HG03196 (cell line): Measurements from ENCODE around the gene TBL3.
"Not testable (repeated sequence)": the region's sequence is repeated elsewhere in the genome, so short reads cannot be mapped to it uniquely, and the experiment has no call there.

Experiments used
- ATAC-seq: cut with Tn5 transposase; IDR thresholded peaks from one replicate; pipeline ENCODE4 v1.9.1; 2021; ENCODE audit not compliant: unreplicated experiment

Gene TBL3

DNA sequence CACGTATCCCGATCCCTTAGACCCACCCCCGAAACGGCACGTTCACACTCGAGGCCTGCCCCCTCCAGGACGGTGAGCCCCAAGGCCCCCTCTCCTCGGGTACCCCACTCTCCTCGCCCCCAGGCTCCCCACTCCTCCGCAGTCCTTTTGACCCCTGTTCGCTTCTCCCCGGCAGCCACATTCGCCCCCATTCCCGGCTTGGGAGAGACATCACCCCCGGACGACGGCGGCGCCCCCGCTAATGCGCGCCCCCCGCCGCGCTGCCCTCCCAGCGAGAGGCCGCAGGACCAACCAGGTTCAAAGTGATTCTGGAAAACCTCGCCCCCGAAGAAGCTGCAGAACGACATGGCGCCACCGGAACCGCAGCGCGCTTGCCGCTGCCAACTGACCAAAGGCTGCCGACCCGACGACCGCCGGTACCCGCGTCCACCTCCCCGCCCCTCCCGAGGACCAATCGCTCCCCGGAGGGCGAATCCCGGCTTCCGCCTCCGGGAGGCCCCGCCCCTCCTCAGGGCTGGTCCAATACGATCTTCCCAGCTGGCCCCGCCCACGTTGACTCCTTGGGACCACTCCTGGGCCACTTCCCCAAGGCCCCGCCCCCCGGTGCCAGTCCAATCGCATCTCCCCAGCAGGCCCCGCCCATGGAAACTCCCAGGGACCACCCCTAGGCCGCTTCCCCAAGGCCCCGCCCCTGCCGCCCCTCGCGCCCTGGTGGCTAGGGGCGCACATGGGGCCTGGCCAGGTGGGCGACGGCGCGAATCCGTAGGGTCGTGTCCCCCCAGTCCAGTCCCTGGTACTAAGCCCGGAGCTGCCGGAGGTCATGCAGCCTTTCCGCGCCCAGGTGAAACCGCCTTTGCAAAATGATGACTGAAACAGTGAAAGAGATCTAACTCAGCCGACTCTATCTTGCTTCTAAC lies 28.8 kb upstream of the TBL3 start, which contains the start of gene MSRB1:
Gene MSRB1 (minus strand): TSS at position 390 of the 917 bp plus-strand sequence. CDS start 43 bp downstream, at position 347.
- ATAC-seq, result peak; percentile 79

GRCh38 chr16:1944612-1945199 lies 27.1 kb upstream of the TBL3 start:
- no peak for ATAC-seq

- ATAC-seq, result no peak
Measured at GRCh38 chr16:1945559-1946391, 26.1 kb upstream of the TBL3 start.

DNA sequence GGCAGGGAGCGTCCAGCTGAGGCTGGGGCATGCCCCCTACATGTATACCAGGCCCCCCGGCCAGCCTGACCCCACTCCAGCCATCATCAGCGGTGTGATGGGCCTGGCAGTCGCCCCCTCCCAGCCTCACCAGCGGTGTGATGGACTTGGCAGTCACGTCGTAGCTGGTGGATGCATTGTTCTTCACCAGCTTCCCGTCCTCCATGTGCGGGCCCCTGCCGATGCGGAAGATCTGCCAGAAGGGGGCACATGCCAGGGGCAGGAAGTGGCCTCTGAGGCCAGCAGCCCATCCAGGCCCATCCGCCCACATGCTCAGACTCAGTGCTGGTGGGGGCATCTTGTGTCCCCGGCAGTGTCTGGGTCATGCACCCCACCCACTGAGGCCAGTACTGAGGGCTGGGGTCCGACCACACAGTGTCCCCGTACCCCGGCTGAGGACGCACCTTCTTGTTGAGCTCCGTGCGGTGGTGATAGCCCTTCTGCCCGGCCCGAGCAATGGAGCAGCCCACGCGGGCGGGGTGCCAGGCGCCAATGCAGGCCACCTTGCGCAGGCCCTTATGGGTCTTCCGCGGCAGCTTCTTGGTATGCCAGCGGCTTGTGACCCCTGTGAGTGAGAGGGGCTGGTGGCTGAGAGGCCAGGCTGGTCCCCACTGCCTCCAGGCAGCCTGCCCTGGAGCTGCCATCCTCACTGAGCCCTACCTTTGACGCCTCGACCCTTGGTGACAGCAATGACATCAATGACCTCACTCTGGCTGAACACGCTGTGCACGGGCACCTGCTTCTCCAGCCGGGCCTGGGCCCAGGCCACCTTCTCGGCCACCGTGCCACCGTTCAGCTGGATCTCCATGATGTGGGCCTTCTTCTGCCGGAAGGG lies 25.1 kb upstream of the TBL3 start:
- no peak for ATAC-seq

DNA sequence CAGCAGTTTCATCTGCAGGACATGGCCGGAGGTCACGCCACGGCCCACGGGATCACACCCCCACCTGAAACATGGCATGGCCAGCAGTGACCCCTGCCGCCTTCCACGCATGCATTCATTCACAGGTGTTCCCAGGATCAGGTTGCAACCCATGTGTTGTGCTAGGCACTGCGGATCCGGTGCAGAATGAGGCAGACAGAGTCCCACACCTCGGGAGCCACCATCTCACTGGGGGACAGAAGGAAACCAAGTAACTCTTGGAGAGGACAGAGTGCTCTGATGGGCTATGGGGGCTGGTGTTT lies 24.5 kb upstream of the TBL3 start:
- ATAC-seq, result no peak

- ATAC-seq, result no peak
Measured at GRCh38 chr16:1949507-1949906, 22.3 kb upstream of the TBL3 start.

DNA sequence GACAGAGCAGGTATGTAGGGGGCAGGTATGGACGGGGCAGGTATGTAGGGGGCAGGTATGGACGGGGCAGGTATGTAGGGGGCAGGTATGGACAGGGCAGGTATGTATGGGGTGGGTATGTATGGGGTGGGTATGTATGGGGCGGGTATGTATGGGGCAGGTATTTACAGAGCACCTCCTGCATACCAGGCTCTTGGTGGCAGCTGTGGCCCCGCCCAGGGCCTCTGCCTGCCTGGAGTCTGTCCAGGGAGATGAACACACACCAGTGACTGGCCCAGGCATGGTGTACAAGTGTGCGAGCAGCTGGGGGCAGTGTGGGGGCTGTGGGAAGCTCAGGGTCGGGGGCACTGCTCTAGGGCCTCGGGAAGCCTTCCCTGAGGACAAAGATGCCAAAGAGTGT lies 21.8 kb upstream of the TBL3 start:
- ATAC-seq, result no peak

GRCh38 chr16:1950559-1950958 lies 21.3 kb upstream of the TBL3 start:
- ATAC-seq, result no peak

DNA sequence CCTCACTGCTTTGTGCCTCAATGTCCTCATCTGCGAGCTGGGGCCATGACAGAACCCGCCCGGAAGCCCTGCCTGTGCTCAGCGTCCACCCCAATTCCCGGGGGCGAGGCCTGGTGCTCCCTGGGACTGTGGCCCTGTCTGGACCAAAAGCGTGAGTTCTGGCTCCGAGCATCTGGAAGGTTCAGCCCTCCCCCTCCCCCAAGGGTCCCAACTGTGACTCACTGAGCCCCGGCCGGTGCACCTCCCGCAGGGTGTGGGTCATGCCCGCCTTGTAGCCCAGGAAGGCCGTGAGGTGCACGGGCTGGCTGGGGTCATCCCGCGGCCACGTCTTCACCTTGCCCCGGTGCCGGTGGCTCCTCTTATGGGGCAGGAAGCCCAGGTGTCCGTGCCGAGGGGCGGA lies 18.1 kb upstream of the TBL3 start:
- ATAC-seq, result no peak

DNA sequence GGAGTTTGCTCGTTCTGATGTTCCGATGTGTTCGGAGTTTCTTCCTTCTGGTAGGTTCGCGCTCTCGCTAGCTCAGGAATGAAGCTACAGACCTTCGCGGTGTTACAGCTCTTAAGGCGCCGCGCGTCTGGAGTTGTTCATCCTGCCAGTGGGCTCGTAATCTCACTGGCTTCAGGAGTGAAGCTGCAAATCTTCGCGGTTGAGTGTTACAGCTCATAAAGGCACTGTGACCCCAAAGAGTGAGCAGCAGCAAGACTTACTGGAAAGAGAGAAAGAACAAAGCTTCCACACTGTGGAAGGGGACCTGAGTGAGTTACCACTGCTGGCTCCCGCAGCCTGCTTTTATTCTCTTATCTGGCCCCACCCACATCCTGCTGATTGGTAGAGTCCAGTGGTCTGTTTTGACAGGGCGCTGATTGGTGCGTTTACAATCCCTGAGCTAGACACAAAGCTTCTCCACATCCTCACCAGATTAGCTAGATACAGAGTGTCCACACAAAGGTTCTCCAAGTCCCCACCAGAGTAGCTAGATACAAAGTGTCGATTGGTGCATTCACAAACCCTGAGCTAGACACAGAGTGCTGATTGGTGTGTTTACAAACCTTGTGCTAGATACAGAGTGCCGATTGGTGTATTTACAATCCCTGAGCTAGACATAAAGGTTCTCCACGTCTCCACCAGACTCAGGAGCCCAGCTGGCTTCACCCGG lies 14.3 kb upstream of the TBL3 start:
- ATAC-seq, result not testable (repeated sequence)

DNA sequence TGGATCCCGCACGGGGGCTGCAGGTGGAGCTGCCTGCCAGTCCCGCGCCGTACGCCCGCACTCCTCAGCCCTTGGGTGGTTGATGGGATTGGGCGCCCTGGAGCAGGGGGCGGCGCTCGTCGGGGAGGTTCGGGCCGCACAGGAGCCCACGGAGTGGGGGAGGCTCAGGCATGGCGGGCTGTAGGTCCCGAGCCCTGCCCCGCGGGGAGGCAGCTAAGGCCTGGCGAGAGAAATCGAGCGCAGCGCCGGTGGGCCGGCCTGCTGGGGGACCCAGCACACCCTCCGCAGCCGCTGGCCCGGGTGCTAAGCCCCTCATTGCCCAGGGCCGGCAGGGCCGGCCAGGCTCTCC lies 13.7 kb upstream of the TBL3 start:
- ATAC-seq, result not testable (repeated sequence)

DNA sequence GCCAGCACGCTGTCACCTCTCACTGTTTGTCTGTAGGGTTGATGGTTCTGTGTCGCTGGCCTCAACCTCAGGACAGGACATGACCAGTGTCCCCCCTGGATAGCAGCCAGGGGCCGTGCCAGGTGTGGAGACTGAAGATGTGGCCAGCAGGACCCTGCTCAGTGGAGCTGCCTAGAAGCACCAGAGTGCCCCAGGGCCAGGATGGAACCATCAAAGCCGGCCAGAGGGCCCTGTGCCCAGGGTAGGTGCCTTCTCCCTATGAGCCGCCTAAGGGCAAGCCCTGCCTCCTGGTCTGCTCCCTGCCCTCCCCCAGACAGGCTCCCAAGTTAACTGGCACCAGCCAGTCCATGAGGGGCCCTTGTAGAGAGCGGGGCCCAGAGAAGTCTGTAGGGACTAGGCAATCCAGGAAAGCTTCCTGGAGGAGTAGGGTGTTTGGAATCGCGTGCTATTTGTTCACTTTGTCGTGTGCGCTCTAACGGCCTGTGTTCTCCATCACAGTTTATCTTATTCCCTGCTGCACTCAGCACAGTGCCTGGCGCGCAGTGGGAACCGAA lies 13.1 kb upstream of the TBL3 start:
- no peak for ATAC-seq

DNA sequence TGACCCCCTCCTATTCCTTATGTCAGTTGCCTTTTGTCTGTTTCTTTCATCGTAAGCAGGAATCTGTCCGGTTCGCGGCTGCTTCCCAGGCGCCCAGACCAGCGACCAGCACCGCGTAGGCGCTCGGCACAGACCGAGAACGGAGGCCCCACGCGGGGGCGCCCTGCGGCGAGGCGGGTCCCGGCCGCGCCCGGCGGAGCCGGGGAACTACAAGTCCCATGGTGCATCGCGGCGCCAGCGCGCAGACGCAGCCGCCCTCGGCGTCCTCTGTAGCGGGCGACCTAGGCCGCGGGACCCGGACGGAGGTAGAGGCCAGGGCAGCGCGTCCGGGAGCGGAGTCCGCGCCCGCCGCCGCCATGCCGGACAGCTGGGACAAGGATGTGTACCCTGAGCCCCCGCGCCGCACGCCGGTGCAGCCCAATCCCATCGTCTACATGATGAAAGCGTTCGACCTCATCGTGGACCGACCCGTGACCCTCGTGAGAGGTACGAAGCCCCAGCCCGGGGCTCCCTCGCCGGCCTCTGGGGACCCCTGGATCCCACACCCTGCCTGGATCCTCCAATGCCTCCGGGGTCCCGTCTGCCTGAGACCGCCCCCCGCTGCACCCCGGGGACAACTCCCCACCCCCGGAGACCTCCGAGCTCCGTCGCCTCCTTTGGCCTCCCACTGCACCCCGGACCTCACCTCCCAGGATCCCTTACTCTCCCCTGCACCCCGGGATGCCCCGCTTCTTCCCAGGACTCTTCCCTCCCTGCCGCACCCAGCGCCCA lies 12.4 kb upstream of the TBL3 start, which contains the start of gene NDUFB10:
Gene NDUFB10 (plus strand): TSS at position 270 of the 771 bp plus-strand sequence. CDS start 87 bp downstream, at position 357.
- peak; percentile 80 for ATAC-seq

DNA sequence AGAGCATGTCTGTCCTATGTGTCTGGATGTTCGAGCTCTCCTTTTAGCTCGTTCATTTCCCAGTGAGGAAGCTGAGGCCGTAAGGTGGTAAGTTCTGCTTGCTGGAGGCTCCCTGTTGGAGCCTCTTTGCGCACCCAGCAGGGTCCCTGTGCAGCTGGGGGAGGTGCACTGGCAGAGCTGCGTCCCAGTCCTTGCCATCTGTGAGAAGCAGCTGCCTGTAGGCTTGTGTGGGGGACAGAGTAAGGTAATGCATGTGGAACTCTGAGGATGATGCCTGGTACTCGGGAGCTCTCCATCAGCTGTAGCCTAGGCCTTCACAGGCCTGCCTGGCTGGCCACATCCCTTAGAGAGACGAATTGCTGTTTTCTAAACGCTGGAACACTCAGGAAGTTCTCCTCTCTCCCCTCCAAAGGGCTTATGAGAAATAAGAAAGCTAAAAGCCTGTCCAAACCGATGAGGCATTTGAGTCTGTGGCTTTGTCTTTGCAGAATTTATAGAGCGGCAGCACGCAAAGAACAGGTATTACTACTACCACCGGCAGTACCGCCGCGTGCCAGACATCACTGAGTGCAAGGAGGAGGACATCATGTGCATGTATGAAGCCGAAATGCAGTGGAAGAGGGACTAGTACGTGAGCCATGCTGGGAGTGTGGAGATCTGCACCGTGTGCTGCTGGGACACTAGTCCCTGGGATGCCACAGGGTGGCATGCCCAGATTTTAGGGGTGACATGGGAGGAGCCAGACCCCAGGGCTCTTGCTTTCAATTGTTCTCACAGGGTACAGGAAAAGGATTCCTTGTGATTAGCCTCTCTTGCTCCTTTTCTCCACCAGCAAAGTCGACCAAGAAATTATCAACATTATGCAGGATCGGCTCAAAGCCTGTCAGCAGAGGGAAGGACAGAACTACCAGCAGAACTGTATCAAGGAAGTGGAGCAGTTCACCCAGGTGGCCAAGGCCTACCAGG lies 10.9 kb upstream of the TBL3 start:
- ATAC-seq, result no peak

- ATAC-seq, result no peak
Measured at GRCh38 chr16:1961651-1962067, 10.2 kb upstream of the TBL3 start.

DNA sequence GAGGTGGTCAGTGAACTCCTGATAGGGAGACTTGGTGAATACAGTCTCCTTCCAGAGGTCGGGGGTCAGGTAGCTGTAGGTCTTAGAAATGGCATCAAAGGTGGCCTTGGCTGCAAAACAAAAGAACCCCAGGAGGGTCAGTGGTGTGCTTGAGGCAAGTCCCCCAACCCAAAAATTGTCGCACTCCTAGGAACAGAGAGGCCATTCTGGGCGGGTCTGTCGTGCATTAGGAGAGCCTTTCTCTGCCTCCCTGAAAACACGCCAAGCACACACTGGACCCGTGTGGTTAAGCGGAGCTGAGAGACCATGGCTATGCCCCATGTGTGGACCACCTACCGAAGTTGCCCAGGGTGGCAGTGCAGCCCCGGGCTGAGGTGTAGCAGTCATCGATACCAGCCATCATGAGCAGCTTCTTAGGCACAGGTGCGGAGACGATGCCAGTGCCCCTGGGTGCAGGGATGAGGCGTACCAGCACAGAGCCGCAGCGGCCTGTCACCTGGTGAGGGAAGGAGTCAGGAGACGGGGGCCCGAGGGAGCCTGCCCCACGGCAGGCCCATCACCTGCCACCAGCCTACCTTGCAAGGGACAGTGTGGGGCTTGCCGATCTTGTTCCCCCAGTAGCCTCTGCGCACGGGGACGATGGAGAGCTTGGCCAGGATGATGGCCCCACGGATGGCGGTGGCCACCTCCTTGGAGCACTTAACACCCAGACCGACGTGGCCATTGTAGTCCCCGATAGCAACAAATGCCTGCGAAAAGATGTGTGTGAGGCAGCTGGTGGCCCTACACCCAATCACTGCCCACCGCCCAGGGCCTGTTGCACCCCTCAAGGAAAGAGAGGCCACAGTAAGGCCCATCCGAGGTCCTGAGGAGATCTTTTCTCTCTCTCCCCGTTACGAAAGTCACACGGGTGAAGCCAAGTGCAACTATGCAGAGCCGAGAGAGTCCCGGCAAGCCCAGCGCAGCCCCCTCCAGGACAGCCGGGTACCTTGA lies 9.4 kb upstream of the TBL3 start:
- not testable (repeated sequence) for ATAC-seq
